ENCODE results near the gene SCMH1. TPM values are rescaled to one million over a fixed set of nuclear protein-coding genes. Genes with fewer than 3 reads are reported as not detected.
"Not testable (repeated sequence)": the region's sequence is repeated elsewhere in the genome, so short reads cannot be mapped to it uniquely, and the experiment has no call there.

The SCMH1 gene
- total RNA-seq, 1 donor from 2014 or later: 36.7 TPM

- peaks cover 5% of the 10 kb centered on the region for H3K9me3 Mint-ChIP-seq
- no peak overlapping the region for H3K4me3 Mint-ChIP-seq
- peaks cover 55% of the 10 kb centered on the region for H3K36me3 Mint-ChIP-seq
- no peaks in the 10 kb centered on the region for H3K4me1 Mint-ChIP-seq (ENCODE audit: unreplicated experiment)
- no peak for DNase-seq (ENCODE audit: extremely low spot score, unreplicated experiment)
- no peak overlapping the region for H3K27ac Mint-ChIP-seq
- no peak for TF ChIP-seq CTCF (conservative IDR thresholded peaks at IDR 0.05)
- no peaks in the 10 kb centered on the region for H3K27me3 Mint-ChIP-seq
These were observed 106.7 kb downstream of the SCMH1 start for GRCh38 chr1:41135196-41135947.

GRCh38 chr1:41134325-41134724, 107.8 kb downstream of the SCMH1 start:
- not testable (repeated sequence) for H3K4me1 Mint-ChIP-seq (ENCODE audit: unreplicated experiment); H3K27ac Mint-ChIP-seq; H3K27me3 Mint-ChIP-seq; H3K4me3 Mint-ChIP-seq; H3K9me3 Mint-ChIP-seq; DNase-seq (ENCODE audit: extremely low spot score, unreplicated experiment)
- H3K36me3 Mint-ChIP-seq: peaks cover 47% of the 10 kb centered on the region

GRCh38 chr1:41122851-41123518, 119.1 kb downstream of the SCMH1 start:
- no peaks in the 10 kb centered on the region for H3K9me3 Mint-ChIP-seq

GRCh38 chr1:41122148-41122547, 120.0 kb downstream of the SCMH1 start:
- Mint-ChIP-seq H3K9me3 (no peaks in the 10 kb centered on the region), H3K4me1 (ENCODE audit: unreplicated experiment) (peaks cover 9% of the 10 kb centered on the region), H3K27ac (no peak overlapping the region), H3K27me3 (no peaks in the 10 kb centered on the region), H3K36me3 (peaks cover 23% of the 10 kb centered on the region), H3K4me3 (no peak overlapping the region)
- DNase-seq (ENCODE audit: extremely low spot score, unreplicated experiment): no peak
- no peak for TF ChIP-seq CTCF (conservative IDR thresholded peaks at IDR 0.05)

More at GRCh38 chr1:41122851-41123518, 119.1 kb downstream of the SCMH1 start:
- Mint-ChIP-seq H3K27me3 (no peaks in the 10 kb centered on the region), H3K27ac (no peak overlapping the region), H3K4me1 (ENCODE audit: unreplicated experiment) (peaks cover 9% of the 10 kb centered on the region), H3K4me3 (no peak overlapping the region), H3K36me3 (peaks cover 17% of the 10 kb centered on the region)
- peak; percentile 73 for TF ChIP-seq CTCF (conservative IDR thresholded peaks at IDR 0.05)
- DNase-seq (ENCODE audit: extremely low spot score, unreplicated experiment): no peak

GRCh38 chr1:41118645-41119044, 123.5 kb downstream of the SCMH1 start:
- no peak for DNase-seq (ENCODE audit: extremely low spot score, unreplicated experiment)
- Mint-ChIP-seq H3K4me1 (ENCODE audit: unreplicated experiment) (peaks cover 8% of the 10 kb centered on the region), H3K4me3 (no peak overlapping the region), H3K27ac (no peak overlapping the region), H3K9me3 (no peaks in the 10 kb centered on the region), H3K36me3 (peaks cover 29% of the 10 kb centered on the region), H3K27me3 (no peaks in the 10 kb centered on the region)
- TF ChIP-seq CTCF (conservative IDR thresholded peaks at IDR 0.05): no peak

- not testable (repeated sequence) for H3K9me3 Mint-ChIP-seq; H3K4me3 Mint-ChIP-seq; H3K27me3 Mint-ChIP-seq; H3K4me1 Mint-ChIP-seq (ENCODE audit: unreplicated experiment); H3K27ac Mint-ChIP-seq; DNase-seq (ENCODE audit: extremely low spot score, unreplicated experiment)
- H3K36me3 Mint-ChIP-seq: peaks cover 25% of the 10 kb centered on the region
- peak; percentile 46 for TF ChIP-seq CTCF (conservative IDR thresholded peaks at IDR 0.05)
These were observed 124.9 kb downstream of the SCMH1 start for GRCh38 chr1:41117241-41117640.

Data from type B pancreatic cell (in vitro differentiated cells).